Muscle of leg (tissue), 11 donors: Measurements from ENCODE around the gene BZW1. TPM values are rescaled to one million over a fixed set of nuclear protein-coding genes. Genes with fewer than 3 reads are reported as not detected.
"Not testable (repeated sequence)": the region's sequence is repeated elsewhere in the genome, so short reads cannot be mapped to it uniquely, and the experiment has no call there.

Experiments used
- DNase-seq: peaks from one replicate; pipeline ENCODE4 v3.0.0; 2013
- H3K27ac ChIP-seq: one replicate; pipeline ENCODE4 v1.5.1; 2013; ENCODE audit warnings: mild to moderate bottlenecking, low read length, control low read depth
- H3K27me3 ChIP-seq: one replicate; pipeline ENCODE4 v1.6.1; 2013; ENCODE audit warnings: low read length; ENCODE audit not compliant: control insufficient read depth, insufficient read depth
- H3K36me3 ChIP-seq: one replicate; pipeline ENCODE4 v1.6.1; 2013; ENCODE audit warnings: low read length; ENCODE audit not compliant: control insufficient read depth, insufficient read depth
- H3K4me1 ChIP-seq: one replicate; pipeline ENCODE4 v1.6.1; 2013; ENCODE audit warnings: low read length; ENCODE audit not compliant: control insufficient read depth, insufficient read depth
- H3K4me3 ChIP-seq: one replicate; pipeline ENCODE4 v1.5.1; 2013; ENCODE audit warnings: low read length, control low read depth
- H3K9me3 ChIP-seq: replicated peaks from 2 replicates; pipeline ENCODE4 v1.6.1; 2013; ENCODE audit warnings: low read depth, low read length; ENCODE audit not compliant: control insufficient read depth
- WGBS: methylation state at CpG from one replicate; pipeline ENCODE4 v1.1.5; 2013; ENCODE audit warnings: missing lambda C conversion rate; ENCODE audit not compliant: insufficient coverage; 5-methylcytosine and 5-hydroxymethylcytosine counted together
- polyA plus RNA-seq, 8 donors: library from polyadenylated mRNA; unstranded; fragments of 120-200 nt; gene quantifications; one replicate each; pipeline versions ENCODE4 v1.2.1 to v1.2.3, GENCODE V29; 2013; ENCODE audit warnings: inconsistent platforms in 1 of 8, low replicate concordance in 1 of 8; ENCODE audit not compliant: insufficient read length in 8 of 8, insufficient read depth in 1 of 8
- total RNA-seq: library from RNA; stranded (reverse); fragments of 120-200 nt; gene quantifications from one replicate; pipeline ENCODE4 v1.2.4, GENCODE V29; 2013

BZW1 gene
- total and polyA plus RNA-seq, 9 donors: 84.7 to 193 (median 131) TPM

- H3K27me3 ChIP-seq: no peaks in the 10 kb centered on the region
- no peaks in the 10 kb centered on the region for H3K36me3 ChIP-seq
- no peaks in the 10 kb centered on the region for H3K9me3 ChIP-seq
- DNase-seq: no peak
- H3K4me1 ChIP-seq: no peaks in the 10 kb centered on the region
- no peak overlapping the region for H3K4me3 ChIP-seq
- H3K27ac ChIP-seq: no peak overlapping the region
- WGBS: 92% methylated on average over 3 of the region's 6 CpGs
These were observed 23.5 kb upstream of the BZW1 start for GRCh38 chr2:200788121-200788718.

- DNase-seq: no peak
- no peak overlapping the region for H3K27ac ChIP-seq
- H3K36me3 ChIP-seq: no peaks in the 10 kb centered on the region
- no peaks in the 10 kb centered on the region for H3K4me1 ChIP-seq
- H3K4me3 ChIP-seq: no peak overlapping the region
- H3K27me3 ChIP-seq: no peaks in the 10 kb centered on the region
- no peaks in the 10 kb centered on the region for H3K9me3 ChIP-seq
- no CpG with 5 or more reads among the region's 1 CpG for WGBS
These were observed 21.5 kb upstream of the BZW1 start for GRCh38 chr2:200790185-200790584.

- no peak overlapping the region for H3K4me3 ChIP-seq
- no peak for DNase-seq
- H3K9me3 ChIP-seq: no peaks in the 10 kb centered on the region
- H3K27ac ChIP-seq: no peak overlapping the region
- no peaks in the 10 kb centered on the region for H3K36me3 ChIP-seq
- no peaks in the 10 kb centered on the region for H3K4me1 ChIP-seq
- no peaks in the 10 kb centered on the region for H3K27me3 ChIP-seq
These were observed 19.8 kb upstream of the BZW1 start for GRCh38 chr2:200791905-200792304.

GRCh38 chr2:200794143-200794542 is 17.6 kb upstream of the BZW1 start:
- H3K36me3 ChIP-seq: no peaks in the 10 kb centered on the region
- H3K27me3 ChIP-seq: no peaks in the 10 kb centered on the region
- DNase-seq: no peak
- H3K27ac ChIP-seq: no peak overlapping the region
- H3K9me3 ChIP-seq: no peaks in the 10 kb centered on the region
- no CpG with 5 or more reads among the region's 2 CpGs for WGBS
- H3K4me1 ChIP-seq: peaks cover 4% of the 10 kb centered on the region
- no peak overlapping the region for H3K4me3 ChIP-seq

GRCh38 chr2:200795028-200795440 is 16.7 kb upstream of the BZW1 start:
- H3K36me3 ChIP-seq: no peaks in the 10 kb centered on the region
- no peak overlapping the region for H3K27ac ChIP-seq
- no peaks in the 10 kb centered on the region for H3K27me3 ChIP-seq
- H3K4me1 ChIP-seq: peaks cover 4% of the 10 kb centered on the region
- WGBS: 60% methylated on average over 1 of the region's 8 CpGs
- DNase-seq: no peak
- no peaks in the 10 kb centered on the region for H3K9me3 ChIP-seq
- H3K4me3 ChIP-seq: no peak overlapping the region

GRCh38 chr2:200796561-200796960 is 15.1 kb upstream of the BZW1 start:
- no peak for DNase-seq
- Histone ChIP-seq H3K4me3 (no peak overlapping the region), H3K4me1 (peaks cover 4% of the 10 kb centered on the region), H3K27me3 (no peaks in the 10 kb centered on the region), H3K36me3 (no peaks in the 10 kb centered on the region), H3K27ac (no peak overlapping the region), H3K9me3 (no peaks in the 10 kb centered on the region)
- WGBS: 50% methylated on average over 1 of the region's 1 CpG

GRCh38 chr2:200797242-200797770 is 14.4 kb upstream of the BZW1 start:
- peaks cover 4% of the 10 kb centered on the region for H3K4me1 ChIP-seq
- WGBS: 60% methylated on average over 7 of the region's 7 CpGs
- no peak overlapping the region for H3K27ac ChIP-seq
- no peaks in the 10 kb centered on the region for H3K9me3 ChIP-seq
- no peaks in the 10 kb centered on the region for H3K36me3 ChIP-seq
- H3K27me3 ChIP-seq: no peaks in the 10 kb centered on the region
- H3K4me3 ChIP-seq: no peak overlapping the region
- peak; percentile 16 for DNase-seq

- H3K36me3 ChIP-seq: no peaks in the 10 kb centered on the region
- H3K4me1 ChIP-seq: peaks cover 4% of the 10 kb centered on the region
- no peaks in the 10 kb centered on the region for H3K9me3 ChIP-seq
- H3K27me3 ChIP-seq: no peaks in the 10 kb centered on the region
- no peak for DNase-seq
- no CpG with 5 or more reads among the region's 1 CpG for WGBS
- no peak overlapping the region for H3K27ac ChIP-seq
- no peak overlapping the region for H3K4me3 ChIP-seq
These were observed 13.2 kb upstream of the BZW1 start for GRCh38 chr2:200798514-200798913.

GRCh38 chr2:200800458-200800857 is 11.3 kb upstream of the BZW1 start:
- DNase-seq: no peak
- H3K27me3 ChIP-seq: no peaks in the 10 kb centered on the region
- peaks cover 4% of the 10 kb centered on the region for H3K4me1 ChIP-seq
- H3K36me3 ChIP-seq: no peaks in the 10 kb centered on the region
- no peak overlapping the region for H3K4me3 ChIP-seq
- H3K27ac ChIP-seq: no peak overlapping the region
- H3K9me3 ChIP-seq: no peaks in the 10 kb centered on the region
- no CpG with 5 or more reads among the region's 2 CpGs for WGBS

GRCh38 chr2:200801431-200801830 is 10.3 kb upstream of the BZW1 start:
- WGBS: no CpG with 5 or more reads among the region's 1 CpG
- not testable (repeated sequence) for H3K27ac ChIP-seq, H3K4me1 ChIP-seq, H3K4me3 ChIP-seq, H3K36me3 ChIP-seq, H3K27me3 ChIP-seq, H3K9me3 ChIP-seq, DNase-seq
